Fibroblast of lung (primary cell): ENCODE measurements around the gene UTP4. TPM values are rescaled to one million over a fixed set of nuclear protein-coding genes. Genes with fewer than 3 reads are reported as not detected.
A peak's percentile ranks its signal among the peaks of the same experiment; 100 is the strongest.

ENCODE experiments used
- DNase-seq, 2 donors: peaks; one replicate each; pipeline versions ENCODE4 v3.0.0 to v3.0.0-alpha.2; 2010; ENCODE audit warnings: low read depth in 2 of 2
- H2AFZ ChIP-seq: 2 replicates; pipeline ENCODE4 v1.5.1; 2012; ENCODE audit warnings: low read length, control low read depth, inconsistent platforms
- H3K27ac ChIP-seq: 2 replicates; pipeline ENCODE4 v1.5.1; 2011; ENCODE audit warnings: low read length, control low read depth; ENCODE audit not compliant: insufficient read depth
- H3K27me3 ChIP-seq: 2 replicates; pipeline ENCODE4 v1.5.1; 2011; ENCODE audit warnings: mild to moderate bottlenecking, low read length; ENCODE audit not compliant: control insufficient read depth, insufficient read depth
- H3K36me3 ChIP-seq: 2 replicates; pipeline ENCODE4 v1.5.1; 2011; ENCODE audit warnings: low read length; ENCODE audit not compliant: control insufficient read depth, insufficient read depth
- H3K4me1 ChIP-seq: 2 replicates; pipeline ENCODE4 v1.5.1; 2011; ENCODE audit warnings: low read length; ENCODE audit not compliant: control insufficient read depth, insufficient read depth; ENCODE audit errors: extremely low read depth
- H3K4me2 ChIP-seq: 2 replicates; pipeline ENCODE4 v1.5.1; 2011; ENCODE audit warnings: low read length, control low read depth; ENCODE audit not compliant: insufficient read depth; ENCODE audit errors: extremely low read depth
- H3K4me3 ChIP-seq, 4 experiments: fragments of 200-600 bp in 1 of 4; sonication (generic) in 1 of 4; replicated peaks in 1 of 4; 2 replicates each; pipeline ENCODE4 v1.5.1; 2011 to 2016; ENCODE audit warnings: low read length in 4 of 4, low read depth in 3 of 4, mild to moderate bottlenecking in 3 of 4, control low read depth in 2 of 4, inconsistent platforms in 1 of 4, mixed read lengths in 1 of 4; ENCODE audit not compliant: insufficient read depth in 1 of 4; ENCODE audit errors: control extremely low read depth in 1 of 4
- H3K79me2 ChIP-seq: 2 replicates; pipeline ENCODE4 v1.5.1; 2012; ENCODE audit warnings: mild to moderate bottlenecking, low read length, inconsistent platforms; ENCODE audit not compliant: control insufficient read depth, insufficient read depth
- H3K9ac ChIP-seq: 2 replicates; pipeline ENCODE4 v1.5.1; 2011; ENCODE audit warnings: mild to moderate bottlenecking, low read length, control low read depth; ENCODE audit not compliant: insufficient read depth
- H3K9me3 ChIP-seq: 2 replicates; pipeline ENCODE4 v1.5.1; 2012; ENCODE audit warnings: low read depth, low read length; ENCODE audit not compliant: control insufficient read depth, insufficient read depth
- H4K20me1 ChIP-seq: 2 replicates; pipeline ENCODE4 v1.5.1; 2011; ENCODE audit warnings: low read length; ENCODE audit not compliant: control insufficient read depth, insufficient read depth; ENCODE audit errors: extremely low read depth
- EZH2 ChIP-seq: IDR thresholded peaks from 2 replicates; pipeline ENCODE4 v1.5.1; 2012; ENCODE audit warnings: low read length, control low read depth, mild to moderate bottlenecking; ENCODE audit errors: missing control alignments
- polyA plus RNA-seq, 2 donors: library from polyadenylated mRNA; depleted of rRNA in 1 of 2; stranded (reverse) in 1 of 2; unstranded in 1 of 2; fragments of >200 nt; gene quantifications; 2 replicates each; pipeline ENCODE4 v1.2.1, GENCODE V29; 2011 to 2012; ENCODE audit warnings: missing spikeins in 1 of 2
- total RNA-seq: library from RNA; depleted of rRNA; stranded (reverse); fragments of >200 nt; gene quantifications from 2 replicates; pipeline ENCODE4 v1.2.1, GENCODE V29; 2014
- TF ChIP-seq, protein P1 (sequence below), 2 donors: IDR thresholded peaks in 1 of 2; conservative IDR thresholded peaks in 1 of 2; 1 replicate in 1 of 2; 2 replicates in 1 of 2; pipeline ENCODE4 v1.5.1; 2011 to 2012; ENCODE audit warnings: low read length in 2 of 2, control low read depth in 1 of 2, inconsistent platforms in 1 of 2, low read depth in 1 of 2, mild to moderate bottlenecking in 1 of 2

UTP4 gene
- total and polyA plus RNA-seq, 2 donors (not counting 1 experiment from before 2014, with no cell fraction given), result 14.4 to 56.5 TPM

- Histone ChIP-seq H2AFZ (no peak overlapping the region), H3K27me3 (no peaks in the 10 kb centered on the region), H4K20me1 (no peaks in the 10 kb centered on the region), H3K27ac (no peak overlapping the region), H3K4me1 (peaks cover 5% of the 10 kb centered on the region), H3K9me3 (no peaks in the 10 kb centered on the region), H3K36me3 (peaks cover 2% of the 10 kb centered on the region), H3K9ac (no peak overlapping the region), H3K4me3 (peak overlapping the region; percentile 21 to 57 (median 30)), H3K79me2 (no peaks in the 10 kb centered on the region), H3K4me2 (peak overlapping the region; percentile 85)
- TF ChIP-seq, protein P1, sequence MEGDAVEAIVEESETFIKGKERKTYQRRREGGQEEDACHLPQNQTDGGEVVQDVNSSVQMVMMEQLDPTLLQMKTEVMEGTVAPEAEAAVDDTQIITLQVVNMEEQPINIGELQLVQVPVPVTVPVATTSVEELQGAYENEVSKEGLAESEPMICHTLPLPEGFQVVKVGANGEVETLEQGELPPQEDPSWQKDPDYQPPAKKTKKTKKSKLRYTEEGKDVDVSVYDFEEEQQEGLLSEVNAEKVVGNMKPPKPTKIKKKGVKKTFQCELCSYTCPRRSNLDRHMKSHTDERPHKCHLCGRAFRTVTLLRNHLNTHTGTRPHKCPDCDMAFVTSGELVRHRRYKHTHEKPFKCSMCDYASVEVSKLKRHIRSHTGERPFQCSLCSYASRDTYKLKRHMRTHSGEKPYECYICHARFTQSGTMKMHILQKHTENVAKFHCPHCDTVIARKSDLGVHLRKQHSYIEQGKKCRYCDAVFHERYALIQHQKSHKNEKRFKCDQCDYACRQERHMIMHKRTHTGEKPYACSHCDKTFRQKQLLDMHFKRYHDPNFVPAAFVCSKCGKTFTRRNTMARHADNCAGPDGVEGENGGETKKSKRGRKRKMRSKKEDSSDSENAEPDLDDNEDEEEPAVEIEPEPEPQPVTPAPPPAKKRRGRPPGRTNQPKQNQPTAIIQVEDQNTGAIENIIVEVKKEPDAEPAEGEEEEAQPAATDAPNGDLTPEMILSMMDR (conservative IDR thresholded peaks at IDR 0.05 in 1 of 2, IDR thresholded peaks at IDR 0.05 in 1 of 2; ENCODE audit: low read depth in 1 of 2, low read length in 2 of 2), result no peak
- DNase-seq, result no peak
Observed at GRCh38 chr16:69106491-69107315, 25.7 kb upstream of the UTP4 start.

DNA sequence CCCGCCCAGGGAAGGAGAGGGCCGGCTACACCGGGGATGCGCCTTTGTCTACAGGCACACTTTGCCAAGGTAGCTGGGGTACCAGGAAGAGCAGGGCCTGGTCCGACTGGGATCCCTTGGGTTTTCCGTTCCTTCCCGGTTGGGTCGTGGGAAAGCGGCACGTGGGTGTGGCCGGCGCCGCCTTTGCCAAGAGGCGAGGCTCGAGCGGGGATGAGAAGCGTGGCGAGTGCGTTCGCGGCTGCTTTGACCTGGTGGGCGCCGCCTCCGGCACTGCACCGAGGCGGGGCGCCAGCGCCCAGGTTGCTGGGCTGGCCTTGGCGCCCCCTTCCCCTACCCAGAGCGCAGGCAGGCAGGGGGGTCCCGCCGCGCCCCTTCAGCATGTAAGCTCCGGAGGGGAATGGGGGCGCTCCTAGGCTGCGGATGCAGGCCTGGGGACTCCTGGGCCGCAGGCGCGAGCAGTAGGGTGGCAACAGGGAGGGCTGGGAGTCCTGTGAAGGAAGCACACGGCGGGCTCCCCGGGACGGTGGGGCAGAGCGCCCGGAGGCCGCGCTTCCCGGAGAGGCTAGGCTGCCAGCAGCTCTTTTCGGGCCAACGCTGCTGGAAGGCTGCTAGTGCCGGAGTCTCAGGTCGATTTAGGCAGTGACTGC lies 25.0 kb upstream of the UTP4 start:
- peak overlapping the region in 2 of 4 experiments; percentile 10 to 57 for H3K4me3 ChIP-seq

More for the DNA sequence above, 25.0 kb upstream of the UTP4 start:
- H3K4me1 ChIP-seq, result peaks cover 5% of the 10 kb centered on the region
- no peak overlapping the region for H2AFZ ChIP-seq
- H3K27ac ChIP-seq, result no peak overlapping the region
- peak overlapping the region; percentile 68 for H3K4me2 ChIP-seq
- H4K20me1 ChIP-seq, result no peaks in the 10 kb centered on the region
- no peaks in the 10 kb centered on the region for H3K27me3 ChIP-seq
- no peak overlapping the region for H3K9ac ChIP-seq
- no peaks in the 10 kb centered on the region for H3K79me2 ChIP-seq
- peaks cover 2% of the 10 kb centered on the region for H3K36me3 ChIP-seq
- DNase-seq, result peak; percentile 15 to 22
- TF ChIP-seq, protein P1 (conservative IDR thresholded peaks at IDR 0.05 in 1 of 2, IDR thresholded peaks at IDR 0.05 in 1 of 2; ENCODE audit: low read depth in 1 of 2, low read length in 2 of 2), result no peak
- TF ChIP-seq EZH2, result no peak
- H3K9me3 ChIP-seq, result no peaks in the 10 kb centered on the region
